IPS-20b (cell line): ENCODE data around the gene EFNA2.

ENCODE experiments used
- H3K27ac ChIP-seq: one replicate; pipeline ENCODE4 v1.5.1; 2013; ENCODE audit warnings: low read length
- H3K27me3 ChIP-seq: 2 replicates; pipeline ENCODE4 v1.6.1; 2013; ENCODE audit warnings: mild to moderate bottlenecking, low read length, inconsistent platforms; ENCODE audit not compliant: insufficient read depth
- H3K36me3 ChIP-seq: 2 replicates; pipeline ENCODE4 v1.6.1; 2013; ENCODE audit warnings: low read depth, mild to moderate bottlenecking, inconsistent platforms, low read length, moderate library complexity; ENCODE audit not compliant: insufficient read depth
- H3K4me1 ChIP-seq: 2 replicates; pipeline ENCODE4 v1.6.1; 2013; ENCODE audit warnings: mild to moderate bottlenecking, control low read depth, inconsistent platforms, low read length, moderate library complexity; ENCODE audit not compliant: insufficient read depth
- H3K4me3 ChIP-seq: 2 replicates; pipeline ENCODE4 v1.5.1; 2013; ENCODE audit warnings: mild to moderate bottlenecking, low read length, inconsistent platforms
- H3K9ac ChIP-seq: 2 replicates; pipeline ENCODE4 v1.6.1; 2013; ENCODE audit warnings: low read depth, mild to moderate bottlenecking, inconsistent platforms, low read length, moderate library complexity
- H3K9me3 ChIP-seq: 2 replicates; pipeline ENCODE4 v1.6.1; 2013; ENCODE audit warnings: mild to moderate bottlenecking, low read depth, low read length, inconsistent platforms; ENCODE audit not compliant: insufficient read depth

Gene EFNA2

GRCh38 chr19:1250437-1251260 is 35.0 kb upstream of the EFNA2 start:
- Histone ChIP-seq H3K4me1 (no peaks in the 10 kb centered on the region), H3K36me3 (peaks cover 43% of the 10 kb centered on the region), H3K9ac (peak overlapping the region; percentile 99), H3K9me3 (no peaks in the 10 kb centered on the region), H3K4me3 (peak overlapping the region; percentile 93), H3K27ac (peak overlapping the region; percentile 85), H3K27me3 (no peaks in the 10 kb centered on the region)

- H3K9ac ChIP-seq = peak overlapping the region; percentile 99
- peak overlapping the region; percentile 85 for H3K27ac ChIP-seq
- no peaks in the 10 kb centered on the region for H3K9me3 ChIP-seq
- peak overlapping the region; percentile 93 for H3K4me3 ChIP-seq
- H3K36me3 ChIP-seq = peaks cover 51% of the 10 kb centered on the region
- no peaks in the 10 kb centered on the region for H3K27me3 ChIP-seq
- no peaks in the 10 kb centered on the region for H3K4me1 ChIP-seq
Measured at GRCh38 chr19:1251330-1252220, 34.1 kb upstream of the EFNA2 start.

GRCh38 chr19:1252221-1252820 is 33.4 kb upstream of the EFNA2 start:
- Histone ChIP-seq H3K27ac (peak overlapping the region; percentile 49), H3K9ac (peak overlapping the region; percentile 99; the same call in 1 of the 2 replicates), H3K36me3 (peaks cover 59% of the 10 kb centered on the region), H3K9me3 (no peaks in the 10 kb centered on the region), H3K4me1 (no peaks in the 10 kb centered on the region), H3K27me3 (no peaks in the 10 kb centered on the region), H3K4me3 (peak overlapping the region; percentile 93; the same call in 1 of the 2 replicates)

GRCh38 chr19:1252821-1253513 is 32.7 kb upstream of the EFNA2 start:
- Histone ChIP-seq H3K27ac (no peak overlapping the region), H3K9ac (no peak overlapping the region), H3K4me1 (no peaks in the 10 kb centered on the region), H3K9me3 (no peaks in the 10 kb centered on the region), H3K27me3 (no peaks in the 10 kb centered on the region), H3K4me3 (no peak overlapping the region), H3K36me3 (peaks cover 65% of the 10 kb centered on the region)

GRCh38 chr19:1253514-1254080 is 32.1 kb upstream of the EFNA2 start:
- Histone ChIP-seq H3K27me3 (no peaks in the 10 kb centered on the region), H3K27ac (no peak overlapping the region), H3K4me3 (no peak overlapping the region), H3K4me1 (no peaks in the 10 kb centered on the region), H3K36me3 (peaks cover 70% of the 10 kb centered on the region), H3K9me3 (no peaks in the 10 kb centered on the region), H3K9ac (no peak overlapping the region)

- 0 out of 2 replicates have a peak overlapping the region, but pooled peaks have one; percentile 21 for H3K9ac ChIP-seq
- peaks cover 70% of the 10 kb centered on the region for H3K36me3 ChIP-seq
Measured at GRCh38 chr19:1254081-1254527, 31.6 kb upstream of the EFNA2 start.

GRCh38 chr19:1254530-1255185 is 31.0 kb upstream of the EFNA2 start:
- H3K27me3 ChIP-seq = no peaks in the 10 kb centered on the region
- peaks cover 8% of the 10 kb centered on the region; the same call in 1 of the 2 replicates for H3K4me1 ChIP-seq
- H3K9ac ChIP-seq = peak overlapping the region; percentile 21; the same call in 1 of the 2 replicates
- peaks cover 70% of the 10 kb centered on the region for H3K36me3 ChIP-seq
- H3K4me3 ChIP-seq = no peak overlapping the region
- H3K27ac ChIP-seq = no peak overlapping the region
- H3K9me3 ChIP-seq = no peaks in the 10 kb centered on the region

More at GRCh38 chr19:1254081-1254527, 31.6 kb upstream of the EFNA2 start:
- Histone ChIP-seq H3K4me3 (no peak overlapping the region), H3K9me3 (no peaks in the 10 kb centered on the region), H3K27ac (no peak overlapping the region), H3K27me3 (no peaks in the 10 kb centered on the region), H3K4me1 (peaks cover 3% of the 10 kb centered on the region; the same call in 1 of the 2 replicates)

GRCh38 chr19:1255186-1256161 is 30.2 kb upstream of the EFNA2 start:
- peaks cover 9% of the 10 kb centered on the region; the same call in 1 of the 2 replicates for H3K4me1 ChIP-seq
- H3K4me3 ChIP-seq = no peak overlapping the region
- H3K36me3 ChIP-seq = peaks cover 67% of the 10 kb centered on the region
- no peaks in the 10 kb centered on the region for H3K27me3 ChIP-seq
- H3K9ac ChIP-seq = no peak overlapping the region
- H3K27ac ChIP-seq = no peak overlapping the region
- H3K9me3 ChIP-seq = no peaks in the 10 kb centered on the region

- H3K9ac ChIP-seq = no peak overlapping the region
- H3K9me3 ChIP-seq = no peaks in the 10 kb centered on the region
- no peaks in the 10 kb centered on the region for H3K27me3 ChIP-seq
- no peak overlapping the region for H3K4me3 ChIP-seq
- H3K27ac ChIP-seq = no peak overlapping the region
- peaks cover 14% of the 10 kb centered on the region; the same call in 1 of the 2 replicates for H3K4me1 ChIP-seq
- H3K36me3 ChIP-seq = peaks cover 59% of the 10 kb centered on the region
Measured at GRCh38 chr19:1256646-1257474, 28.8 kb upstream of the EFNA2 start.
